H1 (cell line): ENCODE results near the gene HOXB5. TPM values are rescaled to one million over a fixed set of nuclear protein-coding genes. Genes with fewer than 3 reads are reported as not detected.

ENCODE experiments used
- CTCF ChIA-PET: fragments of 300-600 bp; sonication (Branson Sonifier 250); formaldehyde crosslinking; loops from one replicate; lab custom pipeline; 2021; ENCODE audit not compliant: partially characterized antibody; lab: Charles Lee
- POLR2A ChIA-PET: fragments of 300-600 bp; sonication (Branson Sonifier 250); formaldehyde crosslinking; loops from one replicate; lab custom pipeline; 2021; ENCODE audit warnings: inconsistent platforms; ENCODE audit not compliant: partially characterized antibody; lab: Charles Lee
- DNase-seq, 2 experiments: peaks; one replicate each; pipeline versions ENCODE4 v3.0.0 to v3.0.0-alpha.2; 2010 to 2022; ENCODE audit warnings: low spot score in 2 of 2, low read depth in 1 of 2, mixed read lengths in 1 of 2
- FAIRE-seq: peaks from 2 replicates; lab custom pipeline; 2011; peaks lifted over from hg19 to GRCh38; lab: Jason Lieb, UNC
- H2AFZ ChIP-seq: 2 replicates; pipeline ENCODE4 v1.8.1; 2012; ENCODE audit warnings: low read length, inconsistent platforms
- H2AK5ac ChIP-seq: 2 replicates; pipeline ENCODE4 v1.6.1; 2013; ENCODE audit warnings: low read depth, low read length
- H2BK120ac ChIP-seq: replicated peaks from 2 replicates; pipeline ENCODE3; 2013; ENCODE audit warnings: low read depth, low read length, inconsistent platforms
- H2BK12ac ChIP-seq: 2 replicates; pipeline ENCODE4 v1.6.1; 2013; ENCODE audit warnings: low read depth, low read length
- H2BK15ac ChIP-seq: 2 replicates; pipeline ENCODE4 v1.6.1; 2013; ENCODE audit warnings: low read length
- H2BK20ac ChIP-seq: 2 replicates; pipeline ENCODE4 v1.6.1; 2013; ENCODE audit warnings: low read length
- H2BK5ac ChIP-seq: 2 replicates; pipeline ENCODE4 v1.6.1; 2013; ENCODE audit warnings: low read depth, low read length
- H3K14ac ChIP-seq: 2 replicates; pipeline ENCODE4 v1.6.1; 2013; ENCODE audit warnings: inconsistent platforms; ENCODE audit not compliant: insufficient read length
- H3K18ac ChIP-seq: 2 replicates; pipeline ENCODE4 v1.6.1; 2013; ENCODE audit warnings: low read length; ENCODE audit errors: extremely low read depth
- H3K23ac ChIP-seq: 2 replicates; pipeline ENCODE4 v1.6.1; 2013; ENCODE audit warnings: inconsistent platforms; ENCODE audit not compliant: insufficient read length
- H3K23me2 ChIP-seq: 2 replicates; pipeline ENCODE4 v1.6.1; 2013; ENCODE audit warnings: low read depth, low read length
- H3K27ac ChIP-seq: 2 replicates; pipeline ENCODE4 v1.6.1; 2011; ENCODE audit warnings: low read depth, low read length, inconsistent platforms
- H3K27me3 ChIP-seq, 4 experiments: replicated peaks in 1 of 4; 1 replicate in 1 of 4; 2 replicates in 3 of 4; pipeline versions ENCODE4 v1.6.1 to v1.8.1; 2011 to 2013; ENCODE audit warnings: low read length in 3 of 4, mild to moderate bottlenecking in 3 of 4, inconsistent platforms in 2 of 4, mixed read lengths in 2 of 4, moderate library complexity in 1 of 4; ENCODE audit not compliant: control insufficient read depth in 3 of 4, insufficient read depth in 3 of 4; ENCODE audit errors: extremely low read depth in 1 of 4
- H3K36me3 ChIP-seq, 4 experiments: 2 replicates each; pipeline versions ENCODE4 v1.6.1 to v1.8.1; 2011 to 2013; ENCODE audit warnings: mild to moderate bottlenecking in 4 of 4, low read length in 3 of 4, moderate library complexity in 2 of 4, control low read depth in 1 of 4, inconsistent platforms in 1 of 4; ENCODE audit not compliant: insufficient read depth in 4 of 4, control insufficient read depth in 2 of 4
- H3K4ac ChIP-seq: replicated peaks from 2 replicates; pipeline ENCODE3; 2013; ENCODE audit warnings: low read length, low read depth, mixed read lengths, inconsistent platforms; ENCODE audit not compliant: insufficient read length
- H3K4me1 ChIP-seq, 4 experiments: replicated peaks in 1 of 4; 1 replicate in 1 of 4; 2 replicates in 3 of 4; pipeline versions ENCODE4 v1.6.1 to v1.8.1; 2011 to 2013; ENCODE audit warnings: low read length in 3 of 4, inconsistent platforms in 2 of 4, mixed read lengths in 1 of 4; ENCODE audit not compliant: insufficient read depth in 4 of 4, control insufficient read depth in 3 of 4
- H3K4me2 ChIP-seq, 2 experiments: 2 replicates each; pipeline versions ENCODE4 v1.6.1 to v1.8.1; 2011 to 2013; ENCODE audit warnings: low read depth in 2 of 2, low read length in 2 of 2, control low read depth in 1 of 2, inconsistent platforms in 1 of 2, mild to moderate bottlenecking in 1 of 2; ENCODE audit not compliant: insufficient read depth in 1 of 2
- H3K4me3 ChIP-seq, 4 experiments: fragments of 200-600, 300-600 bp in 1 of 4; sonication (generic), shearing (Covaris generic), sonication (Bioruptor Twin) in 1 of 4; 2 replicates each; pipeline versions ENCODE4 v1.5.1 to v1.8.1; 2011 to 2016; ENCODE audit warnings: low read length in 4 of 4, low read depth in 3 of 4, control low read depth in 2 of 4, inconsistent platforms in 2 of 4, mild to moderate bottlenecking in 2 of 4, mixed read lengths in 1 of 4, moderate library complexity in 1 of 4; ENCODE audit not compliant: insufficient read depth in 2 of 4; ENCODE audit errors: extremely low read depth in 1 of 4
- H3K56ac ChIP-seq: replicated peaks from 2 replicates; pipeline ENCODE3; 2013; ENCODE audit warnings: low read depth, mild to moderate bottlenecking, mixed read lengths, low read length, inconsistent platforms; ENCODE audit not compliant: insufficient read length
- H3K79me1 ChIP-seq: 2 replicates; pipeline ENCODE4 v1.6.1; 2013; ENCODE audit warnings: low read depth, low read length, control low read depth
- H3K79me2 ChIP-seq, 2 experiments: 2 replicates each; pipeline versions ENCODE4 v1.6.1 to v1.8.1; 2012 to 2013; ENCODE audit warnings: low read length in 2 of 2, mild to moderate bottlenecking in 2 of 2, inconsistent platforms in 1 of 2; ENCODE audit not compliant: insufficient read depth in 2 of 2, control insufficient read depth in 1 of 2
- H3K9ac ChIP-seq, 4 experiments: replicated peaks in 1 of 4; 1 replicate in 1 of 4; 2 replicates in 3 of 4; pipeline versions ENCODE4 v1.6.1 to v1.8.1; 2011 to 2013; ENCODE audit warnings: low read depth in 3 of 4, low read length in 3 of 4, control low read depth in 2 of 4, mild to moderate bottlenecking in 2 of 4, moderate library complexity in 2 of 4, inconsistent platforms in 1 of 4; ENCODE audit errors: extremely low read depth in 1 of 4
- H3K9me3 ChIP-seq, 2 experiments: 2 replicates each; pipeline versions ENCODE4 v1.6.1 to v1.8.1; 2012 to 2013; ENCODE audit warnings: mild to moderate bottlenecking in 2 of 2, moderate library complexity in 2 of 2, control low read depth in 1 of 2, inconsistent platforms in 1 of 2, low read depth in 1 of 2, low read length in 1 of 2, mixed read lengths in 1 of 2; ENCODE audit not compliant: insufficient read depth in 2 of 2
- H4K20me1 ChIP-seq, 2 experiments: replicated peaks in 1 of 2; 2 replicates each; pipeline versions ENCODE3 to v1.8.1; 2011 to 2013; ENCODE audit warnings: inconsistent platforms in 2 of 2, low read length in 2 of 2, mild to moderate bottlenecking in 1 of 2; ENCODE audit not compliant: insufficient read depth in 2 of 2, control insufficient read depth in 1 of 2
- H4K5ac ChIP-seq: 2 replicates; pipeline ENCODE4 v1.6.1; 2013; ENCODE audit warnings: low read length, low read depth, mixed read lengths, inconsistent platforms; ENCODE audit not compliant: insufficient read length
- H4K8ac ChIP-seq: 2 replicates; pipeline ENCODE4 v1.8.0; 2013; ENCODE audit warnings: mild to moderate bottlenecking, moderate library complexity, low read length, inconsistent platforms; ENCODE audit not compliant: insufficient read depth; ENCODE audit errors: extremely low read depth
- H4K91ac ChIP-seq: replicated peaks from 2 replicates; pipeline ENCODE3; 2013; ENCODE audit warnings: low read length, mixed read lengths, inconsistent platforms; ENCODE audit not compliant: insufficient read length
- CEBPB ChIP-seq: IDR thresholded peaks from 2 replicates; pipeline ENCODE4 v1.6.1; 2012; ENCODE audit warnings: low read depth, low read length
- EZH2 ChIP-seq: fragments of 200-600 bp; sonication (generic); IDR thresholded peaks from 2 replicates; pipeline ENCODE4 v1.7.1; 2012; ENCODE audit warnings: low read depth, mild to moderate bottlenecking, moderate library complexity, low read length, inconsistent platforms; ENCODE audit not compliant: severe bottlenecking
- NRF1 ChIP-seq: IDR thresholded peaks from 2 replicates; pipeline ENCODE4 v1.6.1; 2011; ENCODE audit warnings: mild to moderate bottlenecking, low read depth, low read length, improper control_type of control experiment
- POLR2AphosphoS5 ChIP-seq: IDR thresholded peaks from 2 replicates; pipeline ENCODE4 v1.6.1; 2011; ENCODE audit warnings: low read depth, low read length
- RNF2 ChIP-seq: fragments of 200-900, 300-1000 bp; sonication (generic); IDR thresholded peaks from 2 replicates; pipeline ENCODE4 v1.7.1; 2016; ENCODE audit warnings: borderline replicate concordance, low read depth, mild to moderate bottlenecking, antibody characterized with exemption, low read length; ENCODE audit not compliant: poor library complexity, severe bottlenecking; ENCODE audit errors: missing control alignments
- SUZ12 ChIP-seq: fragments of 200-600 bp; sonication (generic); IDR thresholded peaks from 2 replicates; pipeline ENCODE4 v1.6.1; 2012; ENCODE audit warnings: mild to moderate bottlenecking, inconsistent platforms, low read length, moderate library complexity, mixed read lengths
- YY1 ChIP-seq: IDR thresholded peaks from 2 replicates; pipeline ENCODE4 v1.6.1; 2011; ENCODE audit warnings: low read depth, mild to moderate bottlenecking, low read length
- WGBS, 2 experiments: shearing (Covaris generic) in 1 of 2; methylation state at CpG; one replicate each; pipeline versions ENCODE4 v1.1.6 to v1.1.7; 2013 to 2015; ENCODE audit warnings: low lambda C conversion rate in 2 of 2, mixed read lengths in 2 of 2, inconsistent platforms in 1 of 2, low coverage in 1 of 2, missing lambda C conversion rate in 1 of 2; ENCODE audit not compliant: insufficient replicate concordance in 2 of 2, insufficient coverage in 1 of 2, insufficient read length in 1 of 2; ENCODE audit errors: extremely low coverage in 1 of 2, missing lambda C conversion rate in 1 of 2; 5-methylcytosine and 5-hydroxymethylcytosine counted together
- polyA plus RNA-seq, 7 experiments: library from polyadenylated mRNA; depleted of rRNA in 3 of 7; stranded (reverse) in 5 of 7; unstranded in 2 of 7; fragments of >200 nt in 5 of 7; fragments of 200-250 nt in 2 of 7; gene quantifications; 1 replicate in 5 of 7; 2 replicates in 1 of 7; 4 replicates in 1 of 7; pipeline versions ENCODE4 v1.2.1 to v1.2.3, GENCODE V29; 2011 to 2013; ENCODE audit warnings: missing spikeins in 2 of 7, mixed read lengths in 2 of 7
- total RNA-seq: library from RNA; stranded (reverse); fragmentation: NEBNext Ultra II Directional; extraction: Animal tissue kit (Norgen Biotek cat#: 25700); gene quantifications from 2 replicates; pipeline ENCODE4 v1.2.1, GENCODE V29; 2021

HOXB5 gene
- total and polyA plus RNA-seq, 2 of the 8 experiments (the other 6 are each of a cell fraction or from before 2014, with no cell fraction given): not detected

DNA sequence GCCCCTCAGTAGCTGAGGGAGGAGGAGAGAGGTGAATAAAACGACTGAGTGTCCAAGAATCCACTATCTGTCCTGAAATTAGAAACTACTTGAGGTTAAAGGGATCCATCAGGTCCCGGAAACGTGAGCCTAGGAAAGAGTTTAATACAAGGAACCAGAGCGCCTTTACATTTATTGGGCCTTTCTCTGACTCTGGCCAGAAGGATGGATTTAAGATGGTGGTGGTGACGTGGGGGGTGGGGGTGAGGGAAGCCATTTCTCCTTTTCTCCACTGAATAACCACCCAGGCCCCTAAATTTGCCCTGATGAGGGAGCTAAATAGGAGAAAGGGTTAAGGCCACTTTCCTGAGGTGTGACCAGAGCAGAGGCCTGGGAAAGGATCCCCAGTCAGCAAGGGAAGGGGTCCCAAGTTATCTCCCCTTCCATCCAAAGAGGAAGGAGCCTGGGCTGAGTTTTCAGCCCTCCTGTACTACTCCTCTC lies 33.6 kb upstream of the HOXB5 start:
- Histone ChIP-seq H2AK5ac (no peak overlapping the region), H3K23ac (no peak overlapping the region), H3K4me1 (peaks cover 0 to 11% (median 5%) of the 10 kb centered on the region in 4 experiments; a peak in 5 of 7 replicates), H3K18ac (no peak overlapping the region), H3K27ac (no peak overlapping the region), H3K9me3 (no peaks in the 10 kb centered on the region), H3K4me2 (no peak overlapping the region; a peak in 1 of 4 replicates), H4K8ac (no peak overlapping the region), H3K79me2 (no peaks in the 10 kb centered on the region), H3K14ac (no peak overlapping the region), H3K79me1 (no peaks in the 10 kb centered on the region), H3K4me3 (no peak overlapping the region), H4K5ac (no peak overlapping the region), H2BK120ac (no peak overlapping the region), H3K23me2 (no peaks in the 10 kb centered on the region; the same call in 1 of the 2 replicates), H2BK20ac (no peak overlapping the region), H3K27me3 (peaks cover 98 to 100% (median 100%) of the 10 kb centered on the region in 4 experiments), H3K9ac (no peak overlapping the region), H3K4ac (no peak overlapping the region), H2BK15ac (no peak overlapping the region), H2BK5ac (no peak overlapping the region), H4K91ac (no peak overlapping the region), H3K36me3 (peaks cover 0 to 8% (median 0%) of the 10 kb centered on the region in 4 experiments; a peak in 1 of 8 replicates), H4K20me1 (peaks cover 38 to 42% of the 10 kb centered on the region in 2 experiments), H2BK12ac (no peak overlapping the region), H2AFZ (no peak overlapping the region), H3K56ac (no peak overlapping the region)
- DNase-seq: no peak
- ChIA-PET POLR2A (no interaction called here), CTCF (interaction anchor here (1.0 to 4.6 kb wide), 3 partner anchors 10 to 33 kb away, joined by 4 to 30 read pairs (median 11); partner anchors contain the start of genes HOXB5 and HOXB8)
- 12% methylated on average over 5 of the region's 5 CpGs; no CpG with 5 or more reads in 1 of the 2 experiments for WGBS, 2 experiments
- no peak for FAIRE-seq
- no peak for TF ChIP-seq NRF1
- TF ChIP-seq POLR2AphosphoS5: no peak
- peak; percentile 63 for TF ChIP-seq RNF2
- TF ChIP-seq EZH2: peak; percentile 92
- TF ChIP-seq CEBPB: no peak
- peak; percentile 89; the same call in 1 of the 2 replicates for TF ChIP-seq SUZ12
- TF ChIP-seq YY1: 0 out of 2 replicates have a peak, but pooled peaks have one; percentile 34
